ENCODE results near the gene SMIM35. TPM values are rescaled to one million over a fixed set of nuclear protein-coding genes. Genes with fewer than 3 reads are reported as not detected.

Gene SMIM35
- total RNA-seq, 4 donors from 2014 or later = not detected

GRCh38 chr11:117970400-117971024, 116.3 kb downstream of the SMIM35 start:
- no peak for TF ChIP-seq CTCF (IDR thresholded peaks at IDR 0.05; ENCODE audit: low read depth)

GRCh38 chr11:117969160-117969991, 117.4 kb downstream of the SMIM35 start:
- no peak for TF ChIP-seq CTCF (IDR thresholded peaks at IDR 0.05; ENCODE audit: low read depth)

GRCh38 chr11:117966908-117967307, 119.9 kb downstream of the SMIM35 start:
- no peak for TF ChIP-seq CTCF (IDR thresholded peaks at IDR 0.05; ENCODE audit: low read depth)

GRCh38 chr11:117962826-117963225, 123.9 kb downstream of the SMIM35 start:
- TF ChIP-seq CTCF (IDR thresholded peaks at IDR 0.05; ENCODE audit: low read depth) = no peak

GRCh38 chr11:117961896-117962295, 124.9 kb downstream of the SMIM35 start:
- no peak for TF ChIP-seq CTCF (IDR thresholded peaks at IDR 0.05; ENCODE audit: low read depth)

GRCh38 chr11:117960406-117960805, 126.4 kb downstream of the SMIM35 start:
- no peak for TF ChIP-seq CTCF (IDR thresholded peaks at IDR 0.05; ENCODE audit: low read depth)

GRCh38 chr11:117959438-117960149, 127.2 kb downstream of the SMIM35 start:
- TF ChIP-seq CTCF (IDR thresholded peaks at IDR 0.05; ENCODE audit: low read depth) = no peak

All from subcutaneous adipose tissue (tissue), 4 donors.